DMS53 treated with DMSO at 0.1 percent for 48 hours (cell line): ENCODE data around the gene AHCYL1.
"Not testable (repeated sequence)": the region's sequence is repeated elsewhere in the genome, so short reads cannot be mapped to it uniquely, and the experiment has no call there.

Experiments
- DNase-seq: peaks from one replicate; lab custom pipeline; 2025; ENCODE audit not compliant: unreplicated experiment; lab: John Stamatoyannopoulos, UW

Gene AHCYL1

DNA sequence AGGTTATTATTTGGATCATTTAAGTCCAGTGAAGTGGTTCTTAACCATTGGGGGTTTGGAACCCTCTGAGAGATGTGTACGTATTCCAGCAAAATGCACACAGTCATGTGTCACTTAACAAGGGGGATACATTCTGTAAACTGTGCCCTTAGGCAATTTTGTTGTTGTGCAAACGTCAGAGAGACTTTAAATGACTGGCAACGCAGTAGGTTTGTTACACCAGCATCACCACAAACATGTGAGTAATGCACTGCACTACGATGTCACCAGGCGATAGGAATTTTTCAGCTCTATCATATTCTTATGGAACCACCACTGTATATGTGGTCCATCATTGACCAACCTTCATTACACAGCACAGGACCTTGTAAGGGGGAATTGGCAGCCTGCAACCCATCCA lies 11.9 kb downstream of the AHCYL1 start:
- DNase-seq, result no peak

DNA sequence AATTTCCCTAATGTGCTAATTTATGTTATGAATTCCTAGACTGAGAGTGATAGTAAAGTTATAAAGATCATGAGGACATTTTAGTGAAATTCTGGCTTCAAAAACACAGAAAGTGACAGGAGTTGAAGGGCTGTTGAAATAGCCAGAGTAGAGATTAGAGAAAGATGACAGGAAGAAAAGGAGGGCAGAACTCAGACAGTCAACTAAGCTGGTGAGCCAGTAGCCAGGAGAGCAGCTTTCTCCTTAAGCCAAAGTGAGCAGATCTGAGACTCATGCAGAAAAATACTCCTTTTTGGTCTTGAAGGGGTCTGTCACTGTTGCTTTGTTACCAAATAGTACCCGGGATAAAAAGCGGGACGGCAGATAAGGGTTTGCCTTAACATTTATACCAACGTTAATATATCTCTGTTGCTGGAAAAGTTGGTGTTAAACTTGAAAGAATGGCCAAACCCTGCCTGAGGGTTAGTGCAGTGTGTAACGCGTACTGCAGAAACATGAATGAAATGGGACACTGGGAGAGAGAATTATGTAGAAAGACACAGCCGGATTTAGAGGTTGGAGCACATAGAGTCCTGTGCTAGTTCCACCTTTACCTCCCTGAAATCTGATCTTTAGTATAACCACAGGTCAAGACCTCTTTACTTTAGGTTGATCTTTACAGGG lies 12.8 kb downstream of the AHCYL1 start:
- DNase-seq, result no peak

DNA sequence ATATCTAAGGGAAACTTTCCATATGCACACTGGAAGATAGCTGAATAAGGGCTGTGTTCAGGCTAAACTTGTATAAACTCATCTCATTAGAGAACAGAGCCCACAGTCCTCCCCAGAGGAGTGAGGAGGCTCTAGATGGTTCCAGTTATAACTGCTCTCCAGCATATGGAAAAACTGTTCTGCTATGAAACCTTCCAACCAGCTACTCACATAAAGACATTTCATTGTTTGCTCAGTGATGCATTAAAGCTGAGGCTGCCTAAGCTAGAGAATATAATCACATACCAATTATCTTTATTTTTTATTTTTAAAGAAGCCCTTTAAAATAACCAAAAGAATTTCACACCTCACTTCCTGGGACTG lies 13.3 kb downstream of the AHCYL1 start:
- DNase-seq, result no peak

DNA sequence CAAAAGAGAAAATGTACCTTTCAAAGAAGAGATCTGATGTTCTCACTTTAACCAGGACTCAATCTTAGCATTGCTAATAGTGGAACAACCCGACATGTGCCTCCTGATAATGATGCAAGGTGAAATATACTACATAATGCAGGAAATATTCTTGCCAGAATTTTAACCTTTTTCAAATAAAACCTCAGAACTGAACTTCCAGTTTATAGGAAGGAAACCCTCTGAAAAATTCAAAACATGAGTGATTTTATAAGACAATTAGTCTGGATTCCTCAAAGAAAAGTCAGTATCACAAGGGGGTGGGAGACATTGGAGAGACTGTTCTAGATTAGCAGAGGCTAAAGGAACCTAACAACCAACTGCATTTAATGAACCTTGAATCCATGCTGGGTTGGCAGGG lies 18.1 kb downstream of the AHCYL1 start:
- no peak for DNase-seq

DNA sequence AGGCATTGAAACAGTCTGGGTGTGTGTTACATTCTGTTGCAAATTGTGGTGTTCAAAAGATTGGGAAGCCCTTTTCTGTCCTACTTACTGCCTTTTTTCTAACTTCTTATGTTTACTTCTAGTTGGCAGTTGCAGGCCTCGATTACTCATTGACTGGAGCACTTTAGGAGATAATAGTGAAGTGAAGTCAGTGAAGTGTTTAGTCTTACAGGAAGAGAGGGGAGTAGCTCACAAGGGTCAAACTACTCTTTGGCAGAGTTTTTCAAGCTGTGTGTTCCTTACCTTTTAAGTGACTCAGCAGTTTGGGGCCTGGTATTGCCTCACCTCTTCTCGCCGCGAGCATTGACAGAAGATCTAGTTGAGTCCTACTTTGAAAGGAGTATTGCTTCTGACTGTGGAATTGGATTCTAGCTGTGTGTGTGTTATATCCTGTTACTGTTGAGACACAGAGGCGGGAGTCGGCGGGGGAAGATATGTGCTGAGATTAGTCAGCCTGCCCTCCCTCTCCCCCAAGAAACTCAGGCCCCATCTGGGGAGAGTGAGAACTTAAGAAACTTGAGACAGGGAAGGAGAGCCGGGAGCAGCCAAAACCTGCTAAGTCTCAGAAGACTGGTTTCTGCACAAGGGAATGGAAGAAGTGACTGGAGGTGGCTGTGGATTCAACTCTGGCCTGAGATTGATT lies 19.3 kb downstream of the AHCYL1 start:
- DNase-seq, result peak; percentile 41

DNA sequence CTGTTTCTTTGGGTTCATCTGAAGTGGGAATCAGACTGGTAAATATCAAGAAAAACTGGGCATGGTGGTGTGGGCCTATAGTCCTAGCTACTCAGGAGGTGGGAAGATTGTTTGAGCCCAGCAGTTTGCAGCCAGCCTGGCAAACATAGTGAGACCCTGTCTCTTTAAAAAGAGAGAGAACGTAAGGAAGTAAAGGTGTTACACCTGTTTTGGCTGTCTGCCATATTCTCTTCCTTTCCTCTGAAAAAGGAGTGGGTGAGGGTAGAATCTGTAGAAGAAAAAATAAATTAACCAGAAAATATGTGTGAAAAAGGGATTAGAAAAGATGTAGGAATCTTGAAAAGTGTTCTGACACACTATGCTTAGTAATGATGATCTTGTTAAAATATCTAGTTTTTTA lies 20.0 kb downstream of the AHCYL1 start:
- DNase-seq, result no peak

DNA sequence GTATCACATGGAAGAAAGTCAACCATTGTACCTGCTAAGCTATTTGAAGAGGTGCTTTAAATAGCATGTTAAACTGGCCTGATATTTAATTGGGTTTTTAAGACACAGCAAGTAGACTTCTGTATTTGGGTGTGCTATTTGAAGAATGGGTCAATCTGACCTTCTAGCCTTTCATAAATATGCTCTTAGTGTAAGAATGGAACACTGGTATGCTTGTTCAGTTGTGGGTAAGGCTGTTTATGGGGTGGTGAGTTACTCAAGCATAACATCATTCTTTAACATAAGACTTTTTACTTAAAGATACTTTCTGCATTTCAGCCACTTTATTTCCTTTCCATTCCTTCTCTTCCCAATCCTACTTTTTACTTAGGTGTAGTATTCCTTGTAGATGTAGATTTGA lies 21.4 kb downstream of the AHCYL1 start:
- DNase-seq, result no peak

DNA sequence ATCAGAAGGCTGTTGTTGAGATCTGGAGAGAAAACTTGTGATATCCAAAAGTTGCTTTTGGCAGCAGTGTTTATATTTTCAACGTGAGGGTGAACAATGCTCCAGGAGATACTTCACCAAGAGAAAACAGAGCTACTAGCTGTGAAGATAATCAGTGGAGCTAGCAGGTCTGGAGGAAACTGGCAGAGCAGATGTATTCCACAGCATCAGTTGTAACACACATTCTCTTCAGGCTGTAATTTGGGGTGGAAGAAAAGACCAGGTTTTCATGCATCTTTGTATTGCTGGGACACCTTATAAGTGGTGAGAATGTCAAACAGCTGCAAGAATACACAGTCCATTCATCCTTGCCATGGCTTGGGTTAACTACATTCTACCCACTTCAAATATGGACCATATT lies 22.0 kb downstream of the AHCYL1 start:
- no peak for DNase-seq

DNA sequence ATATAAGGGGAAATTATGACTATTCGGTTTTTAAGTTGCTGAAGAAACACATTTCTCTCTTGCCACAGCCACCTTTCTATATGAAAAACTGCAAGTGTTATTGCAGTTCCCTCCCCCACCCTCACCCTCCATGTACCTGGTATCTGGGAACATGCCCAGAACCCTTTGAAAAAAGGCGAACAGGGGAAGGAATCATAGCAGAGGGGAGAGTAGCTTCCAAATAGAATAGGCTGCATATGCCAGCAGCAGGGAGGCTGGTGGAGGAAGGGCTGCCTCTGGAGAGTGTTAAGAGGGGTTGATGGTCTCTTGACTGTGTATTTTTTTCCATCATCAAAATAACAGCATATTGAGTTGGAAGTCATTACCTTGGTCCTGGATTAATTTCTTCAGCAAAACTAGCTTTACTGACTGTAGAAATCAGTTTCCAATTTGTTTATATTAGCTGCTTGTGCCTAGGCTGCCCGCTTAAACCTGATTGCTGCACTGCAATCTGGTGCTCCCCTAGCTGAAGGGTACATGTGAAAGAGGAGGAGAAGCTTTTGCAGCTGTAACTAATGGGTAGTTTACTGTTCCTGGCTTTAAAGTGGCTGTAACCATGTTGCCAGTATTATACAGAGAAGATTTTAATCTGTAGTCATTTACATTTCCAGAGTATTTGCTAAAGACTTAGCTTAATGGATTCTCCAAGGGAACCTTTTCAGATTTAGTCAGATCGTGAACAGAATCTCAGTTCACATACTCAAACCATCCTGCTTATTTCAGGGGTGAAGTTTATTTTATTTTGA lies 22.7 kb downstream of the AHCYL1 start:
- DNase-seq, result no peak

DNA sequence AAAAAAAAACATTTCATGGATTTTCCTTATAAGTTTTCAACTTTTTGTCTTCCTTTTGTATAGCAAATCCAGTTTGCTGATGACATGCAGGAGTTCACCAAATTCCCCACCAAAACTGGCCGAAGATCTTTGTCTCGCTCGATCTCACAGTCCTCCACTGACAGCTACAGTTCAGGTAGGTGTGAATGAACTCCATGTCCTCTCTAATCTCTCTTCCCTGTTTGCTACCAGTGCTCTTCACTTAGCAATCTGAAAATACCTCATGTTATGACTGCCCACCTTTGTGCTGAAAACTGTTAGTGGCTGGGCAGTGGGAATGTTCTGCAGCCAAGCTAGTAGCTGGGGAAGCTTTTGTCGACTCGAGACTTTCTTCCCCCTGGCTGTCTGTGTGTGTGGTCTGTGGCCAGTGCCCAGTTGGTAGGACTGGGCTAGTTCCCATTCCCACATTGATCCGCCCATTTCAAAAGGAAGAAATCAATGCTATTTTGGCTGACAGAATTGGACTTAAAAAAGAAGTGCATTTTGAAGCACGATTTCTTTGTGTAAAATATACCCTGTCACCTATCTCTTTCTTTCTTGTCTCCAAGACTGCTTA lies 24.5 kb downstream of the AHCYL1 start:
- DNase-seq, result no peak

DNA sequence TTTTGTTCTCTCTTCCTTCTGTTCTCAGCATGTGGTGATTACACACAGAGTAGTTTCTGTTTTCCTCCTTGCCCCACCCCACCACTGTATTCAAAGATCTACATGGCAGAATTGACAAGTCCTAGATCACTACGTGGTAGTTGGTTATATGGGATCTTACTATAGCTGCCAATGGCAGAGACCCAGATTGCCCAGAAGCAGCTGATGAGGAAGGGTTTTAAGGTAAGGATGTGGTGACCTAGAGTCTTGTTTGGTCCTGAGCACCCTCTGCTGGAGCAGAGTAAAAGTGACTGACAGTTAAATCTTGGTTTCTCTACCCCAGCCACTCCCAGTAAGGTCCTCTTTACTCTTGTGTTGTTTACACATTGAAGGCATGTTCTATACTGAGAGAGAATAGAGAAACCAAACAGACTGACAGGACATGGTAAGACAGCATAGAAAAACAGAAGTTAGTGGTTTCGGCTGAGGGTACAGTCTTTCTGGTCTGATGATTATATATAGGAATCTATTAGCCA lies 27.0 kb downstream of the AHCYL1 start:
- no peak for DNase-seq

DNA sequence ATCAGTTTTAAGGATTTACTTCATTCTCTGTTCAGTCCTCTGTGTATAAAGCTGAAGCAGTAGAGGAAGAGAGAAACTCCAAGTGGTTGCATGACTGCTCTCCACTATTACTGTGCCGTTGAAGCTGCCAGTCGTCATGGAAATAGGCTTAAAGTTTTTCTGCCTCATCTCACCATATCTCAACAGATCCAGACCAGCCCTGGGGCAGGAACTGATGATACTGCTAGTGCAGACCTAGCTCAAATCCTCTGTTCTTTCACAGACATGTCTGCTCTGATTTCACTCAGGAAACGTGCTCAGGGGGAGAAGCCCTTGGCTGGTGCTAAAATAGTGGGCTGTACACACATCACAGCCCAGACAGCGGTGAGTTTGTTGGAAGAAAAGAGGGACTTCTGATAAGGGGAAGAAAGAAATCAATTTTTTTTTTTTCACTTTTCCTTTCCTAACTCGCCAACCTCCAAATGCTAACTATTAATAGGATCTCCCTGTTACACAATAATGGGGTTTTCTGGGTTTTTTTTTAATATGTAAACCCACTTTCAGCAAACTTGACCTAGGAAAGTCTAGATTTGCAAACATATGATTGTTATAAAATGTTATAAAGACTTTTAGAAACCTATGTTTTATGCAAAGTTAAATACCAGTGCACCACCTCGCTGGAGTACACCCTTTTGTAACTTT lies 27.7 kb downstream of the AHCYL1 start:
- no peak for DNase-seq

DNA sequence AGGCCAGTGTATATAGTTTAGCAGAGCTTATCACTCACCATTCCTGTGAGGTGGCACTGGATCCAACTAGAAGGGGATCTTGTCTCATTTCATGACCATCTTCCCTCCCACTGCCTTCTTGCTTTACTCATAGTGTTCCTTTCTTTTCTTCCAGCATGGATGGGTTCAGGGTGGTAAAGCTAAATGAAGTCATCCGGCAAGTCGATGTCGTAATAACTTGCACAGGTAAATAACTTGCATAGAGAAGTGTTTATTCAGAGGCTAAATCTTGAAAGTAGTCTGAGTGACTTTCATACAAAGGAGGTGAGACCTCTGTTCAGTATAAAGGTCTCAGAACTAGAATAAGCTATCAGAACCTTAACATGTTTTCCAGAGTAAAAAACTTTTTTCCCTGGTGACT lies 33.2 kb downstream of the AHCYL1 start:
- DNase-seq, result no peak

DNA sequence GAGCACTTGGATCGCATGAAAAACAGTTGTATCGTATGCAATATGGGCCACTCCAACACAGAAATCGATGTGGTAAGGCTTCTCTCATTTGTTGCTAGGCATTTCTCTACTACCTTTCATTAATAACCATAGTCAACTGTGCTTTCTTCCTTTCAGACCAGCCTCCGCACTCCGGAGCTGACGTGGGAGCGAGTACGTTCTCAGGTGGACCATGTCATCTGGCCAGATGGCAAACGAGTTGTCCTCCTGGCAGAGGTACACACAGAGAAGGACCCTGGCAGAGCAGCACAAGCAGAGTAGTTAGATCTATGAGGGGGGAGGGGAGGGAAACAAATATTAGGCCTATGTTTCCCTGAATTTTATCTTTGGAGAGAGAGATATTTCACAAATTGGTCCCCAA lies 33.8 kb downstream of the AHCYL1 start:
- no peak for DNase-seq

DNA sequence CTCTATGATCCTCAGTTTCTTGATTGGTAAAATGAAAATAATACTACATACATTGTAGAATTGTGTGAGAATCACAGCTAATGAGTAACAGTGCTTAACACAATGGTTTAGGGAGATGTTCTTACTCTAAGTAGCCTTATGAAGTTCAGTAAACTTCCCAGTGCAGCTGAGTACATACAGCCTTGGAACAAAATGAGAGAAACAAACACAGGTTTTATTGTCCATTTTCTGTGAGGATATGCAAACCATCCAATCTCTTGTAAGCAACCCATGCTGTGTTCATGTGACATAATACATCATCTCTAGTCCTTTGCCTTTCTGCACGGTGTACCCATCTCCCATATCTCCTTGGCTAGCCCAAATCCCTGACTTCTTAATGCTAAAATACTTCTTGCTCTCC lies 35.2 kb downstream of the AHCYL1 start:
- DNase-seq, result no peak

DNA sequence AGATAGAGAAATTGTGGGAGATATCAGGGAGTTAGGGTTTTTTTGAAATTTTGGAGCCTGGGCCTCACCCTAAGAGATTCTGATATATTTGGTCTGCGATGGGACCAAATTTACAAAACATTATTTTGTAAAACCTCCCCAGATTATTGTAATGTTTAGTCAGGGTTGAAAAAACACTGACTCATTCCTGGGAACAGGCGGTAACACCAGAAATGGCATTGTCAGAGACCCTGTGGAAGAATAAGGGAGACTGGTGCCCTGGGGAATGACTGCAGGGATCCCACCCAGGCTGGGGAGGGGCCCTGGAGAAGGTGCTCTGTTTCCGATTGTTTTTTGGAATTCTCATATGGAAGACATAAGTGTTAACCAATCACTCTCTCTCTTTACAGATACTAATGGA lies 36.7 kb downstream of the AHCYL1 start:
- no peak for DNase-seq

DNA sequence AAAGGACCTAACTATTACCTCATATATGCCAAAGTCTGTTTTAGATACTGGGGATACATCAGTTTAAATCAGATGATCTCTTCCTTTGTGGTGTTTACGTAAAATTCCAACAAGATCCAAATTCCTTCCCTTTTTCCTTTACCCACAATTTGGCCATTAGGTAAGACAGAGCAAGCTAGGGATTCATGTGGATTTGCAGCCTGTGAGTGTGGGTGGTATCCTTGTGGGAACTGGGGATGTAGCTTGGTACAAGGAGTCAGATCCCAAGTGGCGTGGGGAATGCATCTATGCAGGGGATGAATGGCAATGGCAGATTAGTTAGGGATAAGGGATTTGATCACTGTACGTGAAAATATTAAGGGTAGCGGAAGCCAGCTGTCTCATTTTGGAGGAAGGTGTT lies 40.0 kb downstream of the AHCYL1 start:
- no peak for DNase-seq

DNA sequence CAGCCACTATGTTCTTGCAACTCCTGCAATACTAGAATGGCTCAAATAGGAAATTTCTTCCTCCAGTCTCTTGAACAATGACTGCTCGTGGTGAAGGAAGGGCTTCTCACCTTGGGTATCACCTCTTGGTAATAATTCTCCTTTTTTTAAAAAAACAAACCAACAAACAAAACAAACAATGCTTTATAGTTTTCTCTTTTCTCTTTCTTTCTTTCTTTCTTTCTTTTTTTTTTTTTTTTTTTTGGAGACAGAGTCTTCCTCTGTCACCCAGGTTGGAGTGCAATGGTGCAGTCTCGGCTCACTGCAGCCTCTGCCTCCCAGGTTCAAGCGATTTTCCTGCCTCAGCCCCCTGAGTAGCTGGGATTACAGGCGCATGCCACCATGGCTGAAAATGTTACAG lies 46.1 kb downstream of the AHCYL1 start:
- DNase-seq, result not testable (repeated sequence)

DNA sequence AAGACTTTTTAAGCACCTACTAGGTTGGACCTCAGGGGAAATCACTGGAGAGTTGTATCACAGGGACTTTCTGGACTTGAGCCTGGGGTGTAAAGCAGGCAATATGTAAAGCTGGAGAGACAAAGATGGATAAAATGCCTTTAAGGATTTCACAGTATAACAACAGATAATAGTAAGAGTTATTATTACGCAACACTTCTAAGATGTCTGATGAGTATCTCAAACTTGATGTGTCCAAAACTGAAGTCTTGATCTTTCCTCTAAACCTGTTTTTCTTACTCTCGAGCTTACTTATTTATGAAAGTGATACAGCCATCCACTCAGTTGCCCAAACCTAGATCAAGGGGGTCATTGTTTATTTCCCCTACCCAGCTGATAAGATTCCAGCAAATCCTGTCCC lies 47.8 kb downstream of the AHCYL1 start:
- DNase-seq, result no peak

DNA sequence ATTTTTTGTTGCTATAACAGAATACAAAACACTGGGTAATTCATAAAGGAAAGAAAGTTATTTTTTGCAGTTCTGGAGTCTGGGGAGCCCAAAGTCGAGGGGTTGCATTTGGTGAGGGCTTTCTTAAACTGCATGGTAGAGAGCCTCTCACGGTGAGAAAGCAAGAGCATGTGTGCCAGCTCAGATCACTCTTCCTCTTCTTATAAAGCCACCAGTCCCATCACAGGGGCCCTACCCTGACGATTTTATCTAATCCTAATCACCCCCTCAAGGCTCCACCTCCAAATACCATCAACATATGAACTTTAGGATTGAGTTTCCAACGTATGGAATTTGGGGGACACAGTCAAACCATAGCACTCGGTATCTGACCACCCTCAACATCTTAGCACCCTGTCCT lies 48.9 kb downstream of the AHCYL1 start:
- DNase-seq, result no peak

DNA sequence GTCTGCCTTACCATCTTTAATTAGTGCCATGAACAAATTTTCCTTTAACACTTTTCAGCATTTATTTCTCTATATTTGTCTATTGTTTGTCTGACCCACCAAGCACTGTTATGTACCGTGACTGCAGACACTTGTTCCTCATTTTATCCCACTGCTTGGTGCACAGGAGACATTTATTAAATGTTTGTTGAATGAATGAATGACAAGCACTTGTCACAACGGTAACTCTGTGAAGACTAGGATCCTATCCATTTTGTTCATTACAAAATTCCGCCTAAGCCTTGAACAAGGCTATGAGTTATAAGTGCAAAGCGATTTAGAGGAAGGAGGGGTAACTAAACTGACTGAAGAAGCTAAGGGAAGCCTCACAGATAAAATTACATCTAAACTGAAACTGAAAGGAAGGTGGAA lies 49.5 kb downstream of the AHCYL1 start:
- DNase-seq, result no peak
